GM03348 (cell line): ENCODE measurements around the gene TCF7L2.

ENCODE experiments used
- DNase-seq: peaks from one replicate; pipeline ENCODE4 v3.0.0; 2012; ENCODE audit warnings: low spot score

TCF7L2 gene

GRCh38 chr10:113067501-113067900 is 117.5 kb downstream of the TCF7L2 start:
- no peak for DNase-seq

GRCh38 chr10:113068178-113068890 is 118.3 kb downstream of the TCF7L2 start:
- DNase-seq = no peak

GRCh38 chr10:113069595-113069994 is 119.5 kb downstream of the TCF7L2 start:
- no peak for DNase-seq

- no peak for DNase-seq
Measured at GRCh38 chr10:113071446-113071845, 121.4 kb downstream of the TCF7L2 start.

GRCh38 chr10:113073549-113074189 is 123.6 kb downstream of the TCF7L2 start:
- DNase-seq = peak; percentile 91

GRCh38 chr10:113076949-113077348 is 126.9 kb downstream of the TCF7L2 start:
- DNase-seq = no peak

- DNase-seq = no peak
Measured at GRCh38 chr10:113078282-113078907, 128.3 kb downstream of the TCF7L2 start.

GRCh38 chr10:113080061-113080924 is 130.2 kb downstream of the TCF7L2 start:
- no peak for DNase-seq

- no peak for DNase-seq
Measured at GRCh38 chr10:113080925-113081229, 130.8 kb downstream of the TCF7L2 start.

GRCh38 chr10:113084031-113084430 is 134.0 kb downstream of the TCF7L2 start:
- no peak for DNase-seq

- DNase-seq = no peak
Measured at GRCh38 chr10:113085776-113086175, 135.7 kb downstream of the TCF7L2 start.

GRCh38 chr10:113086282-113086681 is 136.2 kb downstream of the TCF7L2 start:
- no peak for DNase-seq

- DNase-seq = peak; percentile 91
Measured at GRCh38 chr10:113087165-113088029, 137.3 kb downstream of the TCF7L2 start.

- DNase-seq = no peak
Measured at GRCh38 chr10:113088194-113088593, 138.1 kb downstream of the TCF7L2 start.

- DNase-seq = no peak
Measured at GRCh38 chr10:113089551-113089950, 139.5 kb downstream of the TCF7L2 start.

GRCh38 chr10:113091920-113092319 is 141.9 kb downstream of the TCF7L2 start:
- DNase-seq = no peak

- DNase-seq = no peak
Measured at GRCh38 chr10:113093188-113094113, 143.4 kb downstream of the TCF7L2 start.

- no peak for DNase-seq
Measured at GRCh38 chr10:113094114-113094486, 144.1 kb downstream of the TCF7L2 start.

GRCh38 chr10:113095419-113096127 is 145.5 kb downstream of the TCF7L2 start:
- no peak for DNase-seq
